Thyroid gland (tissue), 4 donors: Measurements from ENCODE around the gene SMIM34. TPM values are rescaled to one million over a fixed set of nuclear protein-coding genes. Genes with fewer than 3 reads are reported as not detected.
"Not testable (repeated sequence)": the region's sequence is repeated elsewhere in the genome, so short reads cannot be mapped to it uniquely, and the experiment has no call there.

Experiments used
- DNase-seq, 2 donors: peaks; one replicate each; pipeline ENCODE4 v3.0.0-alpha.2; 2019
- H3K27ac ChIP-seq, 3 donors: fragments of 200-600 bp; sonication (generic); 1 replicate in 2 of 3; 2 replicates in 1 of 3; pipeline ENCODE4 v1.5.1; 2016 to 2019; ENCODE audit warnings: mild to moderate bottlenecking in 1 of 3, moderate library complexity in 1 of 3
- H3K27me3 ChIP-seq: fragments of 200-600 bp; sonication (generic); one replicate; pipeline ENCODE4 v1.5.1; 2019
- H3K36me3 ChIP-seq, 2 donors: fragments of 200-600 bp; sonication (generic); one replicate each; pipeline ENCODE4 v1.5.1; 2016 to 2019
- H3K4me1 ChIP-seq, 2 donors: fragments of 200-600 bp; sonication (generic); one replicate each; pipeline ENCODE4 v1.5.1; 2017 to 2019
- H3K4me3 ChIP-seq, 3 donors: fragments of 200-600 bp; sonication (generic); replicated peaks in 1 of 3; 1 replicate in 2 of 3; 2 replicates in 1 of 3; pipeline ENCODE4 v1.5.1; 2016; ENCODE audit warnings: mild to moderate bottlenecking in 1 of 3
- H3K9me3 ChIP-seq: fragments of 200-600 bp; sonication (generic); one replicate; pipeline ENCODE4 v1.5.1; 2017
- WGBS, 2 donors: methylation state at CpG; one replicate each; pipeline ENCODE4 v1.1.5; 2017; 5-methylcytosine and 5-hydroxymethylcytosine counted together
- intact Hi-C: fragments of 100-400 bp; cut with DNase I; formaldehyde crosslinking; loops from one replicate; pipeline ENCODE4 v1.15.1; 2023
- total RNA-seq, 4 donors: library from RNA; depleted of rRNA; stranded (reverse); fragments of >200 nt; gene quantifications; one replicate each; pipeline ENCODE4 v1.2.3, GENCODE V29; 2016

Gene SMIM34, protein sequence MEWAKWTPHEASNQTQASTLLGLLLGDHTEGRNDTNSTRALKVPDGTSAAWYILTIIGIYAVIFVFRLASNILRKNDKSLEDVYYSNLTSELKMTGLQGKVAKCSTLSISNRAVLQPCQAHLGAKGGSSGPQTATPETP
- not detected for total RNA-seq

GRCh38 chr21:34423805-34424204 lies at the start of gene SMIM34:
TSS of gene SMIM34 (minus strand) at chr21:34423951. CDS start at chr21:34423839, 112 bp downstream.
- DNase-seq, intact Hi-C loops, H3K27me3 ChIP-seq, H3K9me3 ChIP-seq, H3K4me3 ChIP-seq, H3K27ac ChIP-seq, H3K36me3 ChIP-seq, H3K4me1 ChIP-seq: not testable (repeated sequence)
- WGBS, 2 donors, result no CpG with 5 or more reads among the region's 4 CpGs

DNA sequence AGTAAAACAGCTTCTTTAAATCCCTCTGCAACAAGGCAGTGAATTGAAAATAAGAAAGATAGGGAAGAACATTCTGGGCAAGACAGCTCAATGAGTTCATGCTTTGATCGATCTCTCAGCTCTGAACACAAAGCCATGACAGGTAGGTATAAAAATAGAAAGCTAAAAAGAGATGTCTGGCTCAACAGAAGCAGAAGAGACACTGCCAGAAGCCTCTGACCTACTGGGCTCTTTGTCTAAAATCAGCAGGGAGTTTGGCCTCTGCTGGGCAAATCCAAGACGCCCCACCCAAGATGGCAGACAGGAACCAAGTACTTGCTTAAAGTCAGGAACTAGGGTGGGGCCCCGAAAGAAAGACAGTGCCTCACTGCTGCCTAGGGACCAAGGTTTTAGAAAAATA lies 43.6 kb upstream of the SMIM34 start:
- no CpG with 5 or more reads among the region's 3 CpGs for whole genome bisulfite sequencing, 2 donors
- DNase-seq, H3K9me3 ChIP-seq, H3K4me1 ChIP-seq, H3K27ac ChIP-seq, H3K27me3 ChIP-seq, H3K36me3 ChIP-seq, intact Hi-C loops, H3K4me3 ChIP-seq: not testable (repeated sequence)

- DNase-seq, intact Hi-C loops, H3K27ac ChIP-seq, H3K9me3 ChIP-seq, H3K36me3 ChIP-seq, H3K4me1 ChIP-seq, H3K27me3 ChIP-seq, H3K4me3 ChIP-seq: not testable (repeated sequence)
- no CpG with 5 or more reads among the region's 36 CpGs for WGBS, 2 donors
These were observed 35.7 kb upstream of the SMIM34 start for GRCh38 chr21:34459426-34459825.

- DNase-seq, H3K36me3 ChIP-seq, H3K27me3 ChIP-seq, H3K9me3 ChIP-seq, H3K4me1 ChIP-seq, H3K4me3 ChIP-seq, intact Hi-C loops, H3K27ac ChIP-seq: not testable (repeated sequence)
- WGBS, 2 donors, result no CpG with 5 or more reads among the region's 7 CpGs
These were observed 34.5 kb upstream of the SMIM34 start for GRCh38 chr21:34458266-34458665.

DNA sequence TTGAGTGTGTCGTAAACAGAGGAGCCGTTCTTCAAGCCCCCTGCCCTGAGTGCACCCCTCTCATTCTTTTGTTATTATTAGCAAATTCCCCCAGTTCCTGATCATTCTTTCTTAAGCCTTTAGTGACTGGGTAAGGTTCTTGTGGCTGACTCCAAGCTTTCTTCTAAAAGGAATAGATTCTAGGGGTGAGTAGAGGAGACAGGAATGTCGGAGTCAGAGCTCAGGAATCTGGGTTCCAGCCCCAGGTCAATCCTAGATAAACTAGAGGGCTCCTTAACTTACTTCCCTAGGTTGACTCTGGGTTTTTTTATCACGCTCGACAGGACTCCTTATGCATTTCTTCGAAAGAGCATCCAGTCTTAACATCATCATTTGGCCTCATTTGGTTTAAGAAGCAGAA lies 32.4 kb upstream of the SMIM34 start:
- H3K4me3 ChIP-seq, H3K27ac ChIP-seq, H3K9me3 ChIP-seq, H3K36me3 ChIP-seq, DNase-seq, intact Hi-C loops, H3K4me1 ChIP-seq, H3K27me3 ChIP-seq: not testable (repeated sequence)
- no CpG with 5 or more reads among the region's 6 CpGs for WGBS, 2 donors

GRCh38 chr21:34455628-34456027 lies 31.9 kb upstream of the SMIM34 start:
- intact Hi-C loops, H3K36me3 ChIP-seq, DNase-seq, H3K9me3 ChIP-seq, H3K27ac ChIP-seq, H3K4me3 ChIP-seq, H3K27me3 ChIP-seq, H3K4me1 ChIP-seq: not testable (repeated sequence)
- no CpG with 5 or more reads among the region's 10 CpGs for WGBS, 2 donors

DNA sequence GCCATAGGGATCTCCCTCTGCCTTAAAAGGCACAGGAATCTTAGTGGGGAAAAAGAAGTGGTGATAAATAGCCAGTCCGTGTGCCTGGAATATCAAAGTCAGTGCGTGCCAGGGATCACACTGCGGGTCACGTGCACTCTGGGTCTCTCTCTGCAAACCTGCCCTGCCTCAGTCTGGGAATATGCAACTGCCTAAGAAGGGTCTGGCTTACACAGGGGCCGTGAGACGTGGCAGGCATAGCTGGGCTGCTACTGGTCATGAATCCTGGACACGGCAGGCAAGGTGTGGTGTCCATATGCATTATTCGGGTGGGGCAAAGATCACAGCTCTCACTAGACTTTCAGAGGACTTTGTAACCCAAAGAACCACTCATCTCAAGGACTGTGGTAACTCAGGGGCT lies 23.3 kb upstream of the SMIM34 start:
- H3K4me1 ChIP-seq, H3K27ac ChIP-seq, H3K9me3 ChIP-seq, intact Hi-C loops, H3K4me3 ChIP-seq, H3K36me3 ChIP-seq, H3K27me3 ChIP-seq, DNase-seq: not testable (repeated sequence)
- WGBS, 2 donors, result no CpG with 5 or more reads among the region's 8 CpGs

DNA sequence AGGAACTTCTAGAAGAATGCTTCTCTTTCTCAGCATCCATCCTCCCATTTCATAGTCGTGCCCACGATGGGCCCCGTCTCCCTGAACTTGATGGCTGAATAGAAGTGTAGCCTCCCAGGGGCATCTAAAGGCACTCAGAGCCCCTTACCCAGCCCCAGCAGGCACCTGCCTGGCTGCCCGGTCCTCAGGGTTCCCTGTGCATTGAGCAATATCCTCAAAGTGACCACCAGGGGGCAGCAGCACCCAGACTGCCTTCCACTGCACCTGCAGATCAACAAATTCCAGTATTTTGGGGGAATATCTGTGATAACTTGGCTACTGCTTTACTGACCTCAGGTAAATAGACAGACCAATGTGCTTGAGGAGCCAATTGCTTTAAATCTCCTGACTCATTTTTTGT lies 19.7 kb upstream of the SMIM34 start:
- WGBS, 2 donors, result no CpG with 5 or more reads among the region's 4 CpGs
- H3K9me3 ChIP-seq, intact Hi-C loops, H3K27me3 ChIP-seq, H3K4me3 ChIP-seq, H3K36me3 ChIP-seq, DNase-seq, H3K27ac ChIP-seq, H3K4me1 ChIP-seq: not testable (repeated sequence)

DNA sequence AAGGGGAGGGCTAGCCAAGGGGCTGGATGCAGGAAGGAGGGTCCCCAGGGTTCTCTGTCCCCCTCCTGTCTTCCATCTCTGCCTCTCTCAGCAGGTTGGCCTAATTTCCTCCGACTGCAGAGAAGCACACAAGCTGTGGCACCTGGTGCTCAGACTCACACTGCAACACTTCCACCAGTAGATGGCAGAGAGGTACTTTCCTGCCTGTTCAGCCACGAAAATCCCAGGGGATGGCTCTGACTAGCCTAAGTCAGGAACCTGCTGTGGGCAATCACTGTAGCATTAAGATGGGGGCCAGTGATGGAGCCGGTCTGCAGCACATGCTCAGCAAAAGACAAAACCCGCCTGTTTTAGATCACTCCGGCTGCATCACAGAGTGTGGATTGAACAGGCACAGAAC lies 6.0 kb upstream of the SMIM34 start:
- H3K4me3 ChIP-seq, intact Hi-C loops, DNase-seq, H3K9me3 ChIP-seq, H3K36me3 ChIP-seq, H3K27me3 ChIP-seq, H3K4me1 ChIP-seq, H3K27ac ChIP-seq: not testable (repeated sequence)
- no CpG with 5 or more reads among the region's 5 CpGs for WGBS, 2 donors

- H3K4me3 ChIP-seq, result not testable (repeated sequence)
These were observed 4.7 kb upstream of the SMIM34 start for GRCh38 chr21:34428441-34428840.

DNA sequence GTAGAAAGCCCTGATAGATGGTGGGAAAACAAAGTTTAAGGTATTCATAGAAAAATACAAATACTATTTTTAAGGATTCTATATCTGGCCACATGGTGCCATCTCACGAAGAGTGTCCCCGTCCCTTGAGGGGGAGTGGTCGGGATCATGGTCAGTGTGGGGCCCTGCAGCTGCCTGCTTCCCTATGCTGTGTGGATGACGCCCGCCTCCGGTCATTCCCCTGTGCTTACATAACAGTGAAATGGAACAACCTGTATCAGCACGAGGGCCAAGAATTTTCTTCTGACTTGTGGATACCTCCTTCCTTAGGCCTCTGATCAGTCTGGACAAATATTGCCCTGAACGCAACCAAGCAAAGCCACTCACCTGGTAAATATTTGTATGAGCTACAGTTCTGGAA lies 3.6 kb upstream of the SMIM34 start:
- DNase-seq, H3K4me1 ChIP-seq, H3K27ac ChIP-seq, H3K27me3 ChIP-seq, H3K36me3 ChIP-seq, H3K9me3 ChIP-seq, intact Hi-C loops, H3K4me3 ChIP-seq: not testable (repeated sequence)
- WGBS, 2 donors, result no CpG with 5 or more reads among the region's 8 CpGs

More at GRCh38 chr21:34428441-34428840, 4.7 kb upstream of the SMIM34 start:
- H3K27ac ChIP-seq, H3K36me3 ChIP-seq, intact Hi-C loops, H3K27me3 ChIP-seq, H3K4me1 ChIP-seq, H3K9me3 ChIP-seq, DNase-seq: not testable (repeated sequence)
- no CpG with 5 or more reads among the region's 6 CpGs for WGBS, 2 donors

DNA sequence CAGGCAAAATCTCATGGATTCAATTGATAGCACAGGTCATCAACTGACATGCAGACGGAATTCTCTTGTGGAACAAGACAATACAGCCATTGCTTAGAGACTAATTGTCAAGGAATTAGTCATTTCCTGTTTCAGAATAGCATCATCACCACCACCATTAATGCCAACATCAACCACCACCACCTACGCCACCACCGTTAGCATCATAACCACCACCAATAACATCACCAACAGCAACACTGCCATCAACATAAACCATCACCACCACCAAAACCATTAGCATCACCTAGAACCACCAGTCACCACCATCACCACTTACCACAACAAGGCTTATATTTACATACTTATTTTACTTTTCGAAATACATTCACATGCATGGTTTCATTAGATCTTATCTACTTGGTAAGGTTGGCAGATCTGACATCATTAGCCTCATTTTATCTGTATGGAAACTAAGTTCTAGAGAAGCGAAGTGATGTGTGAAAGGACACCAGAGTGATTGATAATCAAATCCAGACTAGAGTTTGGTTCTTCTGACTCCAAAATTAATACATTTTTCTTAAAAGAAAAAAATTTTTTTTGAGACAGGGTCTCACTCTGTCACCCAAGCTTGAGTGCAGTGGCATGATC lies 6.2 kb downstream of the SMIM34 start:
- H3K27me3 ChIP-seq, H3K4me1 ChIP-seq, H3K4me3 ChIP-seq, H3K36me3 ChIP-seq, intact Hi-C loops, H3K9me3 ChIP-seq, DNase-seq, H3K27ac ChIP-seq: not testable (repeated sequence)
- WGBS, 2 donors, result no CpG with 5 or more reads among the region's 5 CpGs

GRCh38 chr21:34407294-34407693 lies 16.5 kb downstream of the SMIM34 start:
- WGBS, 2 donors, result no CpG with 5 or more reads among the region's 9 CpGs
- intact Hi-C loops, H3K4me1 ChIP-seq, H3K9me3 ChIP-seq, H3K4me3 ChIP-seq, H3K27ac ChIP-seq, H3K27me3 ChIP-seq, H3K36me3 ChIP-seq, DNase-seq: not testable (repeated sequence)
